Natural killer cell (primary cell): ENCODE measurements around the gene PCDHGB2. TPM values are rescaled to one million over a fixed set of nuclear protein-coding genes. Genes with fewer than 3 reads are reported as not detected.
"Not testable (repeated sequence)": the region's sequence is repeated elsewhere in the genome, so short reads cannot be mapped to it uniquely, and the experiment has no call there.

ENCODE experiments used
- ATAC-seq, 3 donors: fragments of 150-1000 bp in 2 of 3; fragments of 200-7000 bp in 1 of 3; cut with Tn5 transposase; 1 replicate in 1 of 3; 2 replicates in 2 of 3; pipeline ENCODE4 v1.10.0; 2021; ENCODE audit warnings: mild to moderate bottlenecking in 2 of 3, moderate library complexity in 2 of 3
- DNase-seq, 2 donors: peaks; one replicate each; pipeline versions ENCODE4 v3.0.0 to v3.0.0-alpha.2; 2013 to 2021; ENCODE audit warnings: mixed read lengths in 1 of 2
- H3K27ac ChIP-seq: one replicate; pipeline ENCODE4 v1.5.1; 2013; ENCODE audit warnings: mild to moderate bottlenecking, low read length
- H3K27me3 ChIP-seq: one replicate; pipeline ENCODE4 v1.6.1; 2013; ENCODE audit warnings: low read length; ENCODE audit not compliant: control insufficient read depth, insufficient read depth
- H3K36me3 ChIP-seq: one replicate; pipeline ENCODE4 v1.6.1; 2013; ENCODE audit warnings: low read length; ENCODE audit not compliant: control insufficient read depth, insufficient read depth
- H3K4me1 ChIP-seq: one replicate; pipeline ENCODE4 v1.6.1; 2013; ENCODE audit warnings: low read length; ENCODE audit not compliant: control insufficient read depth, insufficient read depth
- H3K4me3 ChIP-seq: one replicate; pipeline ENCODE4 v1.5.1; 2013; ENCODE audit warnings: low read length
- H3K9me3 ChIP-seq: one replicate; pipeline ENCODE4 v1.6.1; 2013; ENCODE audit warnings: low read length; ENCODE audit not compliant: control insufficient read depth, insufficient read depth
- H3K27ac Mint-ChIP-seq, 2 donors: one replicate each; pipeline ENCODE4 v1.8.0; 2022; ENCODE audit warnings: mild to moderate bottlenecking in 2 of 2, mixed read lengths in 2 of 2, moderate library complexity in 1 of 2
- H3K27me3 Mint-ChIP-seq, 2 donors: one replicate each; pipeline ENCODE4 v1.8.0; 2022; ENCODE audit warnings: low read depth in 2 of 2, mixed read lengths in 2 of 2
- H3K36me3 Mint-ChIP-seq: one replicate; pipeline ENCODE4 v1.8.0; 2022; ENCODE audit warnings: mixed read lengths
- H3K4me1 Mint-ChIP-seq, 2 donors: one replicate each; pipeline ENCODE4 v1.8.0; 2022; ENCODE audit warnings: mixed read lengths in 2 of 2
- H3K4me3 Mint-ChIP-seq: one replicate; pipeline ENCODE4 v1.8.0; 2022; ENCODE audit warnings: mild to moderate bottlenecking, moderate library complexity, mixed read lengths
- H3K9me3 Mint-ChIP-seq, 2 donors: one replicate each; pipeline ENCODE4 v1.8.0; 2022; ENCODE audit warnings: mixed read lengths in 2 of 2
- WGBS: methylation state at CpG from one replicate; pipeline ENCODE4 v1.1.7; 2013; ENCODE audit warnings: missing lambda C conversion rate; ENCODE audit not compliant: insufficient coverage; 5-methylcytosine and 5-hydroxymethylcytosine counted together
- intact Hi-C: fragments of 100-400 bp; cut with micrococcal nuclease; formaldehyde crosslinking; loops from one replicate; pipeline ENCODE4 v1.14.2; 2022
- total RNA-seq, 4 donors: library from RNA; stranded (reverse); fragments of 120-200 nt in 1 of 4; gene quantifications; one replicate each; pipeline versions ENCODE4 v1.2.3 to v1.2.4, GENCODE V29; 2013 to 2022
- TF ChIP-seq, protein P1 (sequence below): fragments of 200-600 bp; IDR thresholded peaks from one replicate; pipeline ENCODE4 v1.8.0; 2022; ENCODE audit warnings: antibody characterized with exemption

Gene PCDHGB2
- total RNA-seq, 3 donors from 2014 or later (not counting 1 experiment from before 2014, with no cell fraction given) = 0.36 to 1.5 (median 0.49) TPM

DNA sequence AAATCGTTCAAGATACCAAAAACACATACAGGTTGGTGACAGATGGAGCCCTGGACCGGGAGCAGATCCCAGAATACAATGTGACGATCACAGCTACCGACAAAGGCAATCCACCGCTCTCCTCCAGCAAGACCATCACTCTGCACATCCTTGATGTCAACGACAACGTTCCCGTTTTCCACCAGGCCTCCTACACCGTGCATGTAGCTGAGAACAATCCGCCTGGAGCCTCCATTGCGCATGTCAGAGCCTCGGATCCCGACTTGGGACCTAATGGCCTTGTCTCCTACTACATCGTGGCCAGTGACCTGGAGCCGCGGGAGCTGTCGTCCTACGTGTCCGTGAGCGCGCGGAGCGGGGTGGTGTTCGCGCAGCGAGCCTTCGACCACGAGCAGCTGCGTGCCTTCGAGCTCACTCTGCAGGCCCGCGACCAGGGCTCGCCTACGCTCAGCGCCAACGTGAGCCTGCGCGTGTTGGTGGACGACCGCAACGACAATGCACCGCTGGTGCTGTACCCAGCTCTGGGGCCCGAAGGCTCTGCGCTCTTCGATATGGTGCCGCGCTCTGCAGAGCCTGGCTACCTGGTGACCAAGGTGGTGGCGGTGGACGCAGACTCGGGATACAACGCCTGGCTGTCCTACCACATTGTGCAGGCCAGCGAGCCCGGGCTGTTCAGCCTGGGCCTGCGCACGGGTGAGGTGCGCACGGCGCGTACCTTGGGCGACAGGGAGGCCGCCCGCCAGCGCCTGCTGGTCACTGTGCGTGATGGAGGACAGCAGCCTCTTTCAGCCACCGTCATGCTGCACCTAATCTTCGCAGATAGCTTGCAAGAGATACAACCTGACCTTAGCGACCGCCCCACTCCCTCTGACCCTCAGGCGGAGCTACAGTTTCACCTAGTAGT is 12.0 kb downstream of the PCDHGB2 start:
- Histone ChIP-seq H3K27ac (no peak overlapping the region), H3K4me3 (no peak overlapping the region), H3K4me1 (no peaks in the 10 kb centered on the region), H3K27me3 (peaks cover 50% of the 10 kb centered on the region), H3K9me3 (peaks cover 39% of the 10 kb centered on the region), H3K36me3 (no peaks in the 10 kb centered on the region)
- ATAC-seq (no peak), DNase-seq (no peak)
- Mint-ChIP-seq H3K27ac (no peak overlapping the region), H3K4me1 (peaks cover 4 to 7% of the 10 kb centered on the region in 2 donors), H3K9me3 (peaks cover 0 to 2% of the 10 kb centered on the region in 2 donors), H3K27me3 (peaks cover 52 to 61% of the 10 kb centered on the region in 2 donors), H3K36me3 (no peaks in the 10 kb centered on the region), H3K4me3 (no peak overlapping the region)
- intact Hi-C loops = no loop called here
- TF ChIP-seq, protein P1, sequence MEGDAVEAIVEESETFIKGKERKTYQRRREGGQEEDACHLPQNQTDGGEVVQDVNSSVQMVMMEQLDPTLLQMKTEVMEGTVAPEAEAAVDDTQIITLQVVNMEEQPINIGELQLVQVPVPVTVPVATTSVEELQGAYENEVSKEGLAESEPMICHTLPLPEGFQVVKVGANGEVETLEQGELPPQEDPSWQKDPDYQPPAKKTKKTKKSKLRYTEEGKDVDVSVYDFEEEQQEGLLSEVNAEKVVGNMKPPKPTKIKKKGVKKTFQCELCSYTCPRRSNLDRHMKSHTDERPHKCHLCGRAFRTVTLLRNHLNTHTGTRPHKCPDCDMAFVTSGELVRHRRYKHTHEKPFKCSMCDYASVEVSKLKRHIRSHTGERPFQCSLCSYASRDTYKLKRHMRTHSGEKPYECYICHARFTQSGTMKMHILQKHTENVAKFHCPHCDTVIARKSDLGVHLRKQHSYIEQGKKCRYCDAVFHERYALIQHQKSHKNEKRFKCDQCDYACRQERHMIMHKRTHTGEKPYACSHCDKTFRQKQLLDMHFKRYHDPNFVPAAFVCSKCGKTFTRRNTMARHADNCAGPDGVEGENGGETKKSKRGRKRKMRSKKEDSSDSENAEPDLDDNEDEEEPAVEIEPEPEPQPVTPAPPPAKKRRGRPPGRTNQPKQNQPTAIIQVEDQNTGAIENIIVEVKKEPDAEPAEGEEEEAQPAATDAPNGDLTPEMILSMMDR = no peak
- WGBS = 43% methylated on average over 69 of the region's 69 CpGs

- TF ChIP-seq, protein P1 = no peak
- H3K9me3 ChIP-seq = peaks cover 42% of the 10 kb centered on the region
- Mint-ChIP-seq H3K27ac (no peak within 1 kb of the TSS), H3K4me3 (peak within 1 kb of the TSS; percentile 7), H3K9me3 (no peaks in the 10 kb centered on the region), H3K36me3 (no peaks in the 10 kb centered on the region), H3K4me1 (peaks cover 4 to 7% of the 10 kb centered on the region in 2 donors), H3K27me3 (peaks cover 46 to 62% of the 10 kb centered on the region in 2 donors)
- H3K4me1 ChIP-seq = no peaks in the 10 kb centered on the region
- ATAC-seq = no peak
- intact Hi-C loops = no loop called here
- no peaks in the 10 kb centered on the region for H3K36me3 ChIP-seq
- no peak within 1 kb of the TSS for H3K4me3 ChIP-seq
- H3K27ac ChIP-seq = no peak within 1 kb of the TSS
- 28% methylated on average over 27 of the region's 27 CpGs for WGBS
- H3K27me3 ChIP-seq = peaks cover 44% of the 10 kb centered on the region
- DNase-seq = peak in 1 of 2 donors; percentile 28
Observed at GRCh38 chr5:141373673-141374317, 14.0 kb downstream of the PCDHGB2 start, which contains the start of gene PCDHGA6. Gene PCDHGA6 (plus strand): TSS chr5:141373891. CDS start chr5:141374084, 193 bp downstream.

GRCh38 chr5:141374627-141375026 is 14.8 kb downstream of the PCDHGB2 start:
- Mint-ChIP-seq H3K36me3 (no peaks in the 10 kb centered on the region), H3K27me3 (peaks cover 45 to 62% of the 10 kb centered on the region in 2 donors), H3K4me3 (no peak overlapping the region), H3K9me3 (no peaks in the 10 kb centered on the region), H3K4me1 (peaks cover 4 to 7% of the 10 kb centered on the region in 2 donors), H3K27ac (no peak overlapping the region)
- intact Hi-C loops = no loop called here
- no peak for ATAC-seq
- TF ChIP-seq, protein P1 = no peak
- peaks cover 44% of the 10 kb centered on the region for H3K27me3 ChIP-seq
- H3K4me3 ChIP-seq = no peak overlapping the region
- no peak overlapping the region for H3K27ac ChIP-seq
- no peaks in the 10 kb centered on the region for H3K4me1 ChIP-seq
- WGBS = 61% methylated on average over 14 of the region's 14 CpGs
- H3K36me3 ChIP-seq = no peaks in the 10 kb centered on the region
- DNase-seq = no peak
- peaks cover 42% of the 10 kb centered on the region for H3K9me3 ChIP-seq

- H3K4me1 ChIP-seq, ATAC-seq, H3K36me3 Mint-ChIP-seq, DNase-seq, H3K9me3 Mint-ChIP-seq, H3K4me3 Mint-ChIP-seq, H3K36me3 ChIP-seq, intact Hi-C loops, H3K27ac Mint-ChIP-seq, H3K4me3 ChIP-seq, H3K4me1 Mint-ChIP-seq, H3K27ac ChIP-seq: not testable (repeated sequence)
- Histone ChIP-seq H3K9me3 (peaks cover 35% of the 10 kb centered on the region), H3K27me3 (peaks cover 38% of the 10 kb centered on the region)
- 54% methylated on average over 36 of the region's 48 CpGs for WGBS
- peaks cover 45 to 60% of the 10 kb centered on the region in 2 donors for H3K27me3 Mint-ChIP-seq
Observed at GRCh38 chr5:141375444-141376155, 15.8 kb downstream of the PCDHGB2 start.
